Thyroid gland (tissue), 4 donors: ENCODE measurements around the gene LDHA.

Experiments
- CTCF ChIP-seq, 6 experiments: fragments of 200-600 bp in 3 of 6; fragments of 450-650 bp in 3 of 6; sonication (generic) in 3 of 6; IDR thresholded peaks; one replicate each; pipeline ENCODE4 v1.5.1; 2016 to 2019; ENCODE audit warnings: antibody characterized with exemption in 6 of 6, mild to moderate bottlenecking in 2 of 6, inconsistent platforms in 1 of 6, moderate library complexity in 1 of 6
- POLR2A ChIP-seq, 2 donors: fragments of 450-650 bp; IDR thresholded peaks; one replicate each; pipeline ENCODE4 v1.6.1; 2017; ENCODE audit warnings: antibody characterized with exemption in 2 of 2, mild to moderate bottlenecking in 2 of 2, moderate library complexity in 1 of 2

GRCh38 chr11:18392434-18393321 lies 1.7 kb upstream of the LDHA start:
- no peak for TF ChIP-seq CTCF (IDR thresholded peaks at IDR 0.05)
- TF ChIP-seq POLR2A (IDR thresholded peaks at IDR 0.05) = no peak
